Activated effector memory CD4-positive, alpha-beta T cell treated with Interleukin-2 at 50 U/mL for 16 hours (primary cell): ENCODE results near the gene PLXNA3.

Experiments used
- DNase-seq: peaks from one replicate; pipeline ENCODE4 v3.0.0-alpha.2; 2020

Gene PLXNA3

GRCh38 chrX:154507673-154508383 is 49.7 kb downstream of the PLXNA3 start:
- DNase-seq: no peak

- no peak for DNase-seq
Measured at GRCh38 chrX:154508384-154508745, 50.3 kb downstream of the PLXNA3 start.

GRCh38 chrX:154509455-154509854 is 51.4 kb downstream of the PLXNA3 start:
- no peak for DNase-seq

GRCh38 chrX:154511761-154512160 is 53.7 kb downstream of the PLXNA3 start:
- DNase-seq: no peak

- no peak for DNase-seq
Measured at GRCh38 chrX:154512879-154513553, 54.9 kb downstream of the PLXNA3 start.

GRCh38 chrX:154513716-154514115 is 55.6 kb downstream of the PLXNA3 start:
- no peak for DNase-seq

GRCh38 chrX:154515090-154515965 is 57.2 kb downstream of the PLXNA3 start:
- peak; percentile 7 for DNase-seq

- DNase-seq: peak; percentile 88
Measured at GRCh38 chrX:154515966-154516655, 58.0 kb downstream of the PLXNA3 start, which contains the start of gene FAM3A. TSS of gene FAM3A (minus strand) at chrX:154516232. CDS start at chrX:154515772, 460 bp downstream.

GRCh38 chrX:154516656-154517100 is 58.6 kb downstream of the PLXNA3 start:
- DNase-seq: no peak

GRCh38 chrX:154517101-154517781 is 59.2 kb downstream of the PLXNA3 start:
- DNase-seq: no peak

- no peak for DNase-seq
Measured at GRCh38 chrX:154519389-154519788, 61.3 kb downstream of the PLXNA3 start.

GRCh38 chrX:154525606-154526490 is 67.8 kb downstream of the PLXNA3 start:
- DNase-seq: no peak

- DNase-seq: peak; percentile 40
Measured at GRCh38 chrX:154526901-154527675, 69.0 kb downstream of the PLXNA3 start.
